HepG2 (cell line): ENCODE data around the gene MACROD2. TPM values are rescaled to one million over a fixed set of nuclear protein-coding genes. Genes with fewer than 3 reads are reported as not detected.

Source experiments
- AFF4 ChIP-seq: sonication (generic); formaldehyde crosslinking; IDR thresholded peaks from 2 replicates; pipeline ENCODE4 v1.4.0; 2020; ENCODE audit warnings: missing genetic modification reagents
- ATF6 ChIP-seq: sonication (generic); formaldehyde crosslinking; conservative IDR thresholded peaks from 2 replicates; pipeline ENCODE4 v1.4.0; 2020; ENCODE audit warnings: missing genetic modification reagents
- BATF2 ChIP-seq: sonication (generic); formaldehyde crosslinking; IDR thresholded peaks from 2 replicates; pipeline ENCODE4 v1.8.0; 2022; ENCODE audit warnings: mild to moderate bottlenecking, missing genetic modification reagents, moderate library complexity
- BRCA1 ChIP-seq: sonication (generic); formaldehyde crosslinking; IDR thresholded peaks from 2 replicates; pipeline ENCODE4 v1.4.0; 2020; ENCODE audit warnings: missing genetic modification reagents
- CREM ChIP-seq, 2 experiments: sonication (generic) in 1 of 2; formaldehyde crosslinking in 1 of 2; IDR thresholded peaks; 2 replicates each; pipeline versions ENCODE4 v1.4.0 to v1.6.1; 2016 to 2020; ENCODE audit warnings: antibody characterized with exemption in 1 of 2, mild to moderate bottlenecking in 1 of 2, missing genetic modification reagents in 1 of 2
- DBP ChIP-seq: sonication (generic); formaldehyde crosslinking; IDR thresholded peaks from 2 replicates; pipeline ENCODE4 v1.4.0; 2020; ENCODE audit warnings: missing genetic modification reagents; ENCODE audit errors: not compliant biosample characterization
- FOXA3 ChIP-seq: IDR thresholded peaks from 2 replicates; pipeline ENCODE4 v1.6.1; 2016; ENCODE audit warnings: missing genetic modification reagents, missing compliant biosample characterization
- FOXO4 ChIP-seq: sonication (generic); formaldehyde crosslinking; conservative IDR thresholded peaks from 2 replicates; pipeline ENCODE4 v1.8.1; 2023; ENCODE audit warnings: missing genetic modification reagents
- GPBP1L1 ChIP-seq: sonication (generic); formaldehyde crosslinking; IDR thresholded peaks from 2 replicates; pipeline ENCODE4 v1.5.0; 2020; ENCODE audit warnings: mild to moderate bottlenecking, missing genetic modification reagents
- GZF1 ChIP-seq: sonication (generic); formaldehyde crosslinking; IDR thresholded peaks from 2 replicates; pipeline ENCODE4 v1.5.1; 2020; ENCODE audit warnings: mild to moderate bottlenecking, missing genetic modification reagents
- HOXA7 ChIP-seq: sonication (generic); formaldehyde crosslinking; IDR thresholded peaks from 2 replicates; pipeline ENCODE4 v1.8.1; 2022; ENCODE audit warnings: mild to moderate bottlenecking, missing genetic modification reagents, moderate library complexity
- IKZF4 ChIP-seq: sonication (generic); formaldehyde crosslinking; IDR thresholded peaks from 2 replicates; pipeline ENCODE4 v1.5.1; 2020; ENCODE audit warnings: borderline replicate concordance, mild to moderate bottlenecking, low read depth, missing genetic modification reagents; ENCODE audit errors: not compliant biosample characterization
- MEIS1 ChIP-seq: sonication (generic); formaldehyde crosslinking; IDR thresholded peaks from 2 replicates; pipeline ENCODE4 v1.9.0; 2021; ENCODE audit warnings: mild to moderate bottlenecking, missing genetic modification reagents, moderate library complexity, borderline replicate concordance
- PAX8 ChIP-seq: sonication (generic); formaldehyde crosslinking; IDR thresholded peaks from 2 replicates; pipeline ENCODE4 v1.8.0; 2022; ENCODE audit warnings: mild to moderate bottlenecking, missing genetic modification reagents, borderline replicate concordance
- PPARG ChIP-seq: conservative IDR thresholded peaks from 2 replicates; pipeline ENCODE4 v1.6.1; 2016; ENCODE audit warnings: missing biosample characterization, missing genetic modification reagents
- ZGPAT ChIP-seq: IDR thresholded peaks from 2 replicates; pipeline ENCODE4 v1.6.1; 2016; ENCODE audit warnings: mild to moderate bottlenecking
- ZNF251 ChIP-seq: sonication (generic); formaldehyde crosslinking; IDR thresholded peaks from 2 replicates; pipeline ENCODE4 v1.9.0; 2021; ENCODE audit warnings: mild to moderate bottlenecking, missing genetic modification reagents
- ZNF747 ChIP-seq: sonication (generic); formaldehyde crosslinking; IDR thresholded peaks from 2 replicates; pipeline ENCODE4 v1.8.1; 2023; ENCODE audit warnings: missing genetic modification reagents, mild to moderate bottlenecking, borderline replicate concordance
- polyA plus RNA-seq, 8 experiments: library from polyadenylated mRNA; depleted of rRNA in 3 of 8; stranded (reverse) in 7 of 8; unstranded in 1 of 8; fragments of >200 nt; fragmentation: Illumina TruSeq in 4 of 8; extraction: Trizol in 4 of 8; gene quantifications; 2 replicates each; pipeline versions ENCODE4 v1.2.1 to v1.2.3, GENCODE V29; 2011 to 2016; ENCODE audit warnings: low read depth in 4 of 8, missing spikeins in 1 of 8, mixed read lengths in 1 of 8; ENCODE audit not compliant: insufficient read depth in 1 of 8
- total RNA-seq, 5 experiments: library from RNA; depleted of rRNA; stranded (reverse); fragments of >200 nt; fragmentation: Illumina TruSeq; extraction: Trizol; gene quantifications; 2 replicates each; pipeline ENCODE4 v1.2.3, GENCODE V29; 2016; ENCODE audit warnings: low read depth in 1 of 5

Gene MACROD2
- total and polyA plus RNA-seq, 2 of the 13 experiments (the other 11 are each of a cell fraction or from before 2014, with no cell fraction given) = 0.13 to 0.51 TPM

GRCh38 chr20:14992153-14992552 is 996.8 kb downstream of the MACROD2 start (continued):
- TF ChIP-seq BATF2 = no peak
- no peak for TF ChIP-seq ZNF747 (CRISPR knock-in tag)
- no peak for TF ChIP-seq ZNF251 (CRISPR knock-in tag)
- no peak for TF ChIP-seq GZF1
- TF ChIP-seq FOXO4 (CRISPR knock-in tag) = no peak
- no peak for TF ChIP-seq MEIS1 (CRISPR knock-in tag)
- no peak for TF ChIP-seq GPBP1L1 (CRISPR knock-in tag)
- TF ChIP-seq HOXA7 (CRISPR knock-in tag) = no peak
- peak; percentile 14; the same call in 1 of the 2 replicates for TF ChIP-seq PPARG
- TF ChIP-seq DBP (CRISPR knock-in tag) = no peak
- TF ChIP-seq ATF6 (CRISPR knock-in tag) = no peak
- no peak for TF ChIP-seq IKZF4 (CRISPR knock-in tag)
- no peak; the same call in 1 of the 2 replicates for TF ChIP-seq CREM (IDR thresholded peaks at IDR 0.05)
- no peak for TF ChIP-seq CREM (CRISPR knock-in tag; IDR thresholded peaks at IDR 0.05)
- peak; percentile 87 for TF ChIP-seq FOXA3 (CRISPR knock-in tag)
- no peak for TF ChIP-seq AFF4 (CRISPR knock-in tag)
- peak; percentile 78 for TF ChIP-seq ZGPAT (CRISPR knock-in tag)
- no peak for TF ChIP-seq BRCA1 (CRISPR knock-in tag)
- TF ChIP-seq PAX8 = no peak
